Epithelial cell of esophagus (primary cell): Measurements from ENCODE around the gene NPAS2.
A peak's percentile ranks its signal among the peaks of the same experiment; 100 is the strongest.

ENCODE experiments used
- DNase-seq: peaks from one replicate; pipeline ENCODE4 v3.0.0; 2010; ENCODE audit warnings: low read depth
- H3K4me3 ChIP-seq: 2 replicates; pipeline ENCODE4 v1.5.1; 2011; ENCODE audit warnings: mild to moderate bottlenecking, low read length, control low read depth
- CTCF ChIP-seq: IDR thresholded peaks from 2 replicates; pipeline ENCODE4 v1.5.1; 2011; ENCODE audit warnings: low read depth, mild to moderate bottlenecking, low read length, control low read depth, inconsistent platforms; ENCODE audit not compliant: insufficient read depth; ENCODE audit errors: missing control alignments

The NPAS2 gene

GRCh38 chr2:100869120-100869519 lies 49.2 kb downstream of the NPAS2 start:
- TF ChIP-seq CTCF = no peak
- H3K4me3 ChIP-seq = no peak overlapping the region
- DNase-seq = no peak

GRCh38 chr2:100870652-100871531 lies 51.0 kb downstream of the NPAS2 start:
- DNase-seq = peak; percentile 30
- peak; percentile 25 for TF ChIP-seq CTCF
- H3K4me3 ChIP-seq = no peak overlapping the region

- DNase-seq = peak; percentile 66
- no peak for TF ChIP-seq CTCF
- H3K4me3 ChIP-seq = no peak overlapping the region
Measured at GRCh38 chr2:100875516-100876230, 55.7 kb downstream of the NPAS2 start.

GRCh38 chr2:100876231-100876860 lies 56.4 kb downstream of the NPAS2 start:
- no peak for DNase-seq
- no peak for TF ChIP-seq CTCF
- H3K4me3 ChIP-seq = no peak overlapping the region

- H3K4me3 ChIP-seq = no peak overlapping the region
- no peak for TF ChIP-seq CTCF
- DNase-seq = peak; percentile 32
Measured at GRCh38 chr2:100877555-100877954, 57.6 kb downstream of the NPAS2 start.

GRCh38 chr2:100878000-100878791 lies 58.3 kb downstream of the NPAS2 start:
- no peak for DNase-seq
- H3K4me3 ChIP-seq = no peak overlapping the region
- TF ChIP-seq CTCF = no peak
